B cell (primary cell): ENCODE measurements around the gene FBF1. TPM values are rescaled to one million over a fixed set of nuclear protein-coding genes. Genes with fewer than 3 reads are reported as not detected.

ENCODE experiments used
- ATAC-seq: fragments of 200-7000 bp; cut with Tn5 transposase; one replicate; pipeline ENCODE4 v1.10.0; 2021; ENCODE audit warnings: low read depth, mild to moderate bottlenecking, moderate number of reproducible peaks, moderate library complexity
- CTCF ChIA-PET: fragments of 350-600 bp; sonication (Branson Sonifier 250); formaldehyde crosslinking; loops from one replicate; lab custom pipeline; 2021; ENCODE audit warnings: antibody characterized with exemption, inconsistent platforms; lab: Charles Lee
- POLR2A ChIA-PET: fragments of 350-600 bp; sonication (Branson Sonifier 250); formaldehyde crosslinking; loops from one replicate; lab custom pipeline; 2021; ENCODE audit warnings: antibody characterized with exemption; lab: Charles Lee
- DNase-seq: peaks from one replicate; pipeline ENCODE4 v3.0.0; 2013
- H2AFZ ChIP-seq: 2 replicates; pipeline ENCODE4 v1.6.1; 2012; ENCODE audit warnings: mild to moderate bottlenecking, low read depth, low read length; ENCODE audit not compliant: insufficient read depth, poor library complexity, severe bottlenecking
- H3K27ac ChIP-seq, 2 donors: 1 replicate in 1 of 2; 2 replicates in 1 of 2; pipeline ENCODE4 v1.5.1; 2012 to 2013; ENCODE audit warnings: low read length in 2 of 2, mild to moderate bottlenecking in 2 of 2, moderate library complexity in 1 of 2
- H3K27me3 ChIP-seq, 4 experiments: fragments of 200-600 bp in 1 of 4; sonication (generic) in 1 of 4; replicated peaks in 1 of 4; 1 replicate in 2 of 4; 2 replicates in 2 of 4; pipeline versions ENCODE4 v1.6.1 to v1.7.0; 2013 to 2016; ENCODE audit warnings: low read length in 3 of 4, mild to moderate bottlenecking in 2 of 4, mixed read lengths in 1 of 4, moderate library complexity in 1 of 4; ENCODE audit not compliant: insufficient read depth in 4 of 4, control insufficient read depth in 3 of 4; ENCODE audit errors: control extremely low read depth in 1 of 4
- H3K36me3 ChIP-seq, 2 experiments: replicated peaks in 1 of 2; 1 replicate in 1 of 2; 2 replicates in 1 of 2; pipeline versions ENCODE4 v1.6.1 to v1.7.1; 2013; ENCODE audit warnings: low read length in 1 of 2; ENCODE audit not compliant: insufficient read depth in 2 of 2, control insufficient read depth in 1 of 2; ENCODE audit errors: control extremely low read depth in 1 of 2, extremely low read depth in 1 of 2
- H3K4me1 ChIP-seq, 2 donors: fragments of 200-600 bp in 1 of 2; sonication (generic) in 1 of 2; 1 replicate in 1 of 2; 2 replicates in 1 of 2; pipeline versions ENCODE4 v1.5.1 to v1.6.1; 2013 to 2017; ENCODE audit warnings: low read length in 2 of 2; ENCODE audit not compliant: control insufficient read depth in 2 of 2, insufficient read depth in 2 of 2
- H3K4me2 ChIP-seq: replicated peaks from 2 replicates; pipeline ENCODE3; 2012; ENCODE audit warnings: mild to moderate bottlenecking, low read depth, low read length; ENCODE audit not compliant: poor library complexity, severe bottlenecking
- H3K4me3 ChIP-seq, 5 experiments: fragments of 200-600 bp in 1 of 5; sonication (generic) in 1 of 5; 1 replicate in 3 of 5; 2 replicates in 2 of 5; pipeline versions ENCODE4 v1.5.1 to v1.7.0; 2011 to 2016; ENCODE audit warnings: low read length in 4 of 5, mild to moderate bottlenecking in 4 of 5, low read depth in 2 of 5, control low read depth in 1 of 5, moderate library complexity in 1 of 5; ENCODE audit not compliant: insufficient read depth in 1 of 5; ENCODE audit errors: control extremely low read depth in 1 of 5, extremely low read depth in 1 of 5
- H3K79me2 ChIP-seq: fragments of 200-600 bp; sonication (generic); one replicate; pipeline ENCODE4 v1.6.0; 2016; ENCODE audit warnings: low read length; ENCODE audit not compliant: control insufficient read depth, insufficient read depth
- H3K9ac ChIP-seq: fragments of 200-600 bp; sonication (generic); 2 replicates; pipeline ENCODE4 v1.6.1; 2017; ENCODE audit warnings: mild to moderate bottlenecking, low read length, moderate library complexity
- H3K9me3 ChIP-seq, 3 donors: one replicate each; pipeline versions ENCODE4 v1.6.1 to v1.7.1; 2013; ENCODE audit warnings: low read length in 2 of 3; ENCODE audit not compliant: control insufficient read depth in 2 of 3, insufficient read depth in 1 of 3; ENCODE audit errors: control extremely low read depth in 1 of 3
- H4K20me1 ChIP-seq: 2 replicates; pipeline ENCODE4 v1.6.0; 2012; ENCODE audit warnings: mild to moderate bottlenecking, low read length; ENCODE audit not compliant: insufficient read depth, control insufficient read depth, poor library complexity, severe bottlenecking
- H3K27ac Mint-ChIP-seq: one replicate; pipeline ENCODE4 v1.8.0; 2021; ENCODE audit warnings: mixed read lengths
- H3K27me3 Mint-ChIP-seq: one replicate; pipeline ENCODE4 v1.8.0; 2021; ENCODE audit warnings: mixed read lengths
- H3K4me1 Mint-ChIP-seq: one replicate; pipeline ENCODE4 v1.8.0; 2021; ENCODE audit warnings: mixed read lengths
- H3K4me3 Mint-ChIP-seq: one replicate; pipeline ENCODE4 v1.8.0; 2021; ENCODE audit warnings: mixed read lengths
- H3K9me3 Mint-ChIP-seq: one replicate; pipeline ENCODE4 v1.8.0; 2022; ENCODE audit warnings: mixed read lengths; ENCODE audit not compliant: insufficient read depth
- CTCF ChIP-seq: fragments of 200-600 bp; IDR thresholded peaks from one replicate; pipeline ENCODE4 v1.8.0; 2022; ENCODE audit warnings: antibody characterized with exemption, mild to moderate bottlenecking
- EZH2 ChIP-seq: IDR thresholded peaks from 2 replicates; pipeline ENCODE4 v1.6.1; 2012; ENCODE audit warnings: borderline replicate concordance, low read depth, mild to moderate bottlenecking, moderate library complexity, low read length; ENCODE audit not compliant: insufficient read depth, poor library complexity, severe bottlenecking
- WGBS: methylation state at CpG from one replicate; pipeline ENCODE4 v1.1.5; 2013; ENCODE audit warnings: missing lambda C conversion rate; ENCODE audit not compliant: insufficient coverage; 5-methylcytosine and 5-hydroxymethylcytosine counted together
- intact Hi-C: fragments of 100-400 bp; cut with micrococcal nuclease; formaldehyde crosslinking; loops from one replicate; pipeline ENCODE4 v1.10.0; 2022
- polyA plus RNA-seq: library from polyadenylated mRNA; depleted of rRNA; stranded (reverse); fragments of >200 nt; gene quantifications from 2 replicates; pipeline ENCODE4 v1.2.3, GENCODE V29; 2012
- total RNA-seq, 2 donors: library from RNA; stranded (reverse); fragments of 120-200 nt in 1 of 2; gene quantifications; 1 replicate in 1 of 2; 2 replicates in 1 of 2; pipeline versions ENCODE4 v1.2.3 to v1.2.4, GENCODE V29; 2013 to 2022

Gene FBF1
- total and polyA plus RNA-seq, 2 donors (not counting 1 experiment from before 2014, with no cell fraction given), result 21.6 to 31.5 TPM

DNA sequence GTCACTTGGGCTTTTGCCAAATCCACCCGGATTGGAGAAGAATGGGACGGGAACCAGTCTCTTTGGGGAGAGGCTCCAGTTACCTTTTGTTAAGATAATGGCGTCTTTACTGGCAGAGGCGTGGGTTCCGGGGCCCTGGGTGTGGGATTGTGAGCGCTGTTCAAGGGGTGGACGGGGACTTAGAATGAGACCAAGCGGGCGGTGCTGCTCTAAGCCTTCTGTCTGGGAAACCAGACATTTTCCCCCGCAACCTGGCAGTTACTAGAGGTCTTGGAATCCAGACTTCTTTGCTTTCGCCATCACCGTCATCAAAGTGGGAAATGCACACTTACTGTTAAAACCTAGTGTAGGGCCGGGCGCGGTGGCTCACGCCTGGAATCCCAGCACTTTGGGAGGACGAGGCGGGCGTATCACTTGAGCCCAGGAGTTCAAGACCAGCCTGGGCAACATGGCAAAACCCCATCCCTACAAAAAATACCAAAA is 38.9 kb upstream of the FBF1 start:
- H2AFZ ChIP-seq, result peak overlapping the region; percentile 91
- Mint-ChIP-seq H3K27ac (peak overlapping the region; percentile 98), H3K27me3 (no peaks in the 10 kb centered on the region), H3K4me1 (peaks cover 41% of the 10 kb centered on the region), H3K9me3 (no peaks in the 10 kb centered on the region), H3K4me3 (peak overlapping the region; percentile 94)
- peak overlapping the region; percentile 85 for H3K4me2 ChIP-seq
- peaks cover 40% of the 10 kb centered on the region for H3K79me2 ChIP-seq
- intact Hi-C loops, result loop anchor here (1.0 to 2.0 kb wide), 5 partner anchors 13 to 124 kb away; partner anchors contain the start of genes FBF1 and WBP2
- H3K9me3 ChIP-seq, result no peaks in the 10 kb centered on the region
- no peaks in the 10 kb centered on the region for H3K36me3 ChIP-seq
- WGBS, result 2% methylated on average over 17 of the region's 19 CpGs
- H3K27me3 ChIP-seq, result no peaks in the 10 kb centered on the region
- ATAC-seq (peak; percentile 21), DNase-seq (no peak)
- H3K4me3 ChIP-seq, result peak overlapping the region; percentile 67 to 100 (median 86)
- TF ChIP-seq CTCF, result no peak
- no peak for TF ChIP-seq EZH2
- H3K27ac ChIP-seq, result peak overlapping the region; percentile 92 to 97
- ChIA-PET POLR2A (interaction anchor here (0.6 to 1.2 kb wide), 5 partner anchors 17 to 535 kb away, joined by 3 to 12 read pairs (median 3); partner anchors contain the start of gene WBP2), CTCF (no interaction called here)
- H3K9ac ChIP-seq, result peak overlapping the region; percentile 99
- H4K20me1 ChIP-seq, result no peaks in the 10 kb centered on the region
- H3K4me1 ChIP-seq, result peaks cover 9 to 19% of the 10 kb centered on the region in 2 donors
